SK-N-SH (cell line): ENCODE data around the gene FAM53A. TPM values are rescaled to one million over a fixed set of nuclear protein-coding genes. Genes with fewer than 3 reads are reported as not detected.

ENCODE experiments used
- CTCF ChIA-PET: fragments of 300-600, 350-600 bp; formaldehyde crosslinking; extraction: SDS; loops from one replicate; lab custom pipeline; 2021; lab: Yijun Ruan, JAX
- POLR2A ChIA-PET: fragments of 350-600 bp; sonication (Branson Sonifier 250); formaldehyde crosslinking; extraction: SDS; loops from one replicate; lab custom pipeline; 2020; ENCODE audit warnings: antibody characterized with exemption, inconsistent platforms; lab: Yijun Ruan, JAX
- DNase-seq: peaks from one replicate; pipeline ENCODE4 v3.0.0; 2012
- H2AFZ ChIP-seq: fragments of 200-600 bp; sonication (generic); 2 replicates; pipeline ENCODE4 v1.8.1; 2016; ENCODE audit warnings: antibody characterized with exemption, mild to moderate bottlenecking, low read depth
- H3F3A ChIP-seq: fragments of 200-600 bp; sonication (generic); replicated peaks from 2 replicates; pipeline ENCODE3; 2016; ENCODE audit warnings: antibody characterized with exemption, mild to moderate bottlenecking; ENCODE audit not compliant: insufficient read depth
- H3K27ac ChIP-seq, 2 experiments: fragments of 200-500 bp in 1 of 2; fragments of 200-600 bp in 1 of 2; sonication (Bioruptor generic) in 1 of 2; sonication (generic), shearing (Covaris generic) in 1 of 2; 2 replicates each; pipeline versions ENCODE4 v1.5.1 to v1.6.1; 2014 to 2016; ENCODE audit warnings: low read depth in 2 of 2, inconsistent platforms in 1 of 2, low read length in 1 of 2, mild to moderate bottlenecking in 1 of 2, mixed read lengths in 1 of 2
- H3K27me3 ChIP-seq: fragments of 200-600 bp; sonication (generic), shearing (Covaris generic); 2 replicates; pipeline ENCODE4 v1.6.1; 2016; ENCODE audit warnings: mixed run types; ENCODE audit not compliant: insufficient read depth
- H3K36me3 ChIP-seq, 2 experiments: fragments of 200-500 bp in 1 of 2; fragments of 200-600 bp in 1 of 2; sonication (Bioruptor generic) in 1 of 2; sonication (generic) in 1 of 2; replicated peaks in 1 of 2; 2 replicates each; pipeline versions ENCODE3 to v1.5.1; 2014 to 2016; ENCODE audit warnings: low read length in 1 of 2, mild to moderate bottlenecking in 1 of 2; ENCODE audit not compliant: insufficient read depth in 2 of 2, control insufficient read depth in 1 of 2
- H3K4me1 ChIP-seq, 2 experiments: fragments of 200-500 bp in 1 of 2; fragments of 200-600 bp in 1 of 2; sonication (Bioruptor generic) in 1 of 2; sonication (generic), shearing (Covaris generic) in 1 of 2; 2 replicates each; pipeline versions ENCODE4 v1.5.1 to v1.6.1; 2014 to 2016; ENCODE audit warnings: low read depth in 1 of 2, low read length in 1 of 2, mixed run types in 1 of 2; ENCODE audit not compliant: insufficient read depth in 2 of 2, control insufficient read depth in 1 of 2
- H3K4me2 ChIP-seq: fragments of 200-600 bp; sonication (generic), shearing (Covaris generic); 2 replicates; pipeline ENCODE4 v1.6.1; 2017; ENCODE audit warnings: mixed run types
- H3K4me3 ChIP-seq, 2 experiments: fragments of 200-500 bp in 1 of 2; fragments of 200-600 bp in 1 of 2; sonication (Bioruptor generic) in 1 of 2; sonication (generic), shearing (Covaris generic) in 1 of 2; 2 replicates each; pipeline versions ENCODE4 v1.5.1 to v1.8.1; 2014 to 2016; ENCODE audit warnings: low read depth in 2 of 2, inconsistent platforms in 1 of 2, low read length in 1 of 2, mild to moderate bottlenecking in 1 of 2, mixed read lengths in 1 of 2, moderate library complexity in 1 of 2
- H3K79me2 ChIP-seq: fragments of 200-600 bp; sonication (generic); 2 replicates; pipeline ENCODE4 v1.8.1; 2017; ENCODE audit warnings: mild to moderate bottlenecking; ENCODE audit not compliant: insufficient read depth
- H3K9ac ChIP-seq: fragments of 200-600 bp; sonication (generic); 2 replicates; pipeline ENCODE4 v1.6.1; 2017; ENCODE audit warnings: mixed run types
- H3K9me2 ChIP-seq: fragments of 200-600 bp; sonication (generic); 2 replicates; pipeline ENCODE4 v1.6.1; 2017; ENCODE audit warnings: mixed run types
- H3K9me3 ChIP-seq: fragments of 200-600 bp; sonication (generic); 2 replicates; pipeline ENCODE4 v1.6.1; 2017; ENCODE audit warnings: mixed run types, mild to moderate bottlenecking, moderate library complexity
- H4K20me1 ChIP-seq: fragments of 200-600 bp; sonication (generic); 2 replicates; pipeline ENCODE4 v1.6.1; 2017; ENCODE audit warnings: mild to moderate bottlenecking, mixed run types; ENCODE audit not compliant: insufficient read depth
- FOXJ3 ChIP-seq: sonication (generic); formaldehyde crosslinking; IDR thresholded peaks from 2 replicates; pipeline ENCODE4 v1.5.1; 2020; ENCODE audit warnings: mild to moderate bottlenecking, missing genetic modification reagents
- GABPA ChIP-seq: IDR thresholded peaks from 2 replicates; pipeline ENCODE4 v1.4.0; 2012; ENCODE audit warnings: low read depth, mild to moderate bottlenecking
- JUND ChIP-seq: IDR thresholded peaks from 2 replicates; pipeline ENCODE4 v1.4.0; 2012
- MXI1 ChIP-seq: IDR thresholded peaks from 2 replicates; pipeline ENCODE4 v1.6.1; 2012; ENCODE audit warnings: mild to moderate bottlenecking, low read depth, low read length, improper control_type of control experiment
- NRF1 ChIP-seq: IDR thresholded peaks from 2 replicates; pipeline ENCODE4 v1.6.1; 2012; ENCODE audit warnings: low read depth, mild to moderate bottlenecking, low read length
- SIN3A ChIP-seq: IDR thresholded peaks from 2 replicates; pipeline ENCODE4 v1.6.1; 2012; ENCODE audit warnings: low read depth, mild to moderate bottlenecking, low read length, moderate library complexity, borderline replicate concordance
- SMC3 ChIP-seq: IDR thresholded peaks from 2 replicates; pipeline ENCODE4 v1.6.1; 2012; ENCODE audit warnings: low read depth, low read length, improper control_type of control experiment
- TEAD4 ChIP-seq: IDR thresholded peaks from 2 replicates; pipeline ENCODE4 v1.4.0; 2012; ENCODE audit warnings: mild to moderate bottlenecking, borderline replicate concordance; ENCODE audit not compliant: insufficient read depth
- YY1 ChIP-seq: IDR thresholded peaks from 2 replicates; pipeline ENCODE4 v1.4.0; 2012; ENCODE audit warnings: low read depth, mild to moderate bottlenecking
- WGBS: methylation state at CpG from one replicate; pipeline ENCODE4 v1.1.6; 2017; ENCODE audit warnings: low lambda C conversion rate; 5-methylcytosine and 5-hydroxymethylcytosine counted together
- polyA plus RNA-seq, 3 experiments: library from polyadenylated mRNA; depleted of rRNA; stranded (reverse); fragments of >200 nt; gene quantifications; 2 replicates each; pipeline ENCODE4 v1.2.3, GENCODE V29; 2012
- TF ChIP-seq, protein P1 (sequence below): IDR thresholded peaks from 2 replicates; pipeline ENCODE4 v1.6.1; 2012; ENCODE audit warnings: mild to moderate bottlenecking, low read depth, low read length, moderate library complexity
- TF ChIP-seq, protein P2 (sequence below): fragments of 150-350 bp; IDR thresholded peaks from 2 replicates; pipeline ENCODE4 v1.6.1; 2017; ENCODE audit warnings: antibody characterized with exemption, low read length, low read depth, borderline replicate concordance
- TF ChIP-seq, protein P3 (sequence below): IDR thresholded peaks from 2 replicates; pipeline ENCODE4; 2012
- TF ChIP-seq, protein P4 (sequence below): fragments of 150-350 bp; IDR thresholded peaks from 2 replicates; pipeline ENCODE4 v1.6.1; 2016; ENCODE audit warnings: mild to moderate bottlenecking, low read depth, low read length

Gene FAM53A
- polyA plus RNA-seq, 1 of the 3 experiments (the other 2 are of a cell fraction): 7.6 TPM

DNA sequence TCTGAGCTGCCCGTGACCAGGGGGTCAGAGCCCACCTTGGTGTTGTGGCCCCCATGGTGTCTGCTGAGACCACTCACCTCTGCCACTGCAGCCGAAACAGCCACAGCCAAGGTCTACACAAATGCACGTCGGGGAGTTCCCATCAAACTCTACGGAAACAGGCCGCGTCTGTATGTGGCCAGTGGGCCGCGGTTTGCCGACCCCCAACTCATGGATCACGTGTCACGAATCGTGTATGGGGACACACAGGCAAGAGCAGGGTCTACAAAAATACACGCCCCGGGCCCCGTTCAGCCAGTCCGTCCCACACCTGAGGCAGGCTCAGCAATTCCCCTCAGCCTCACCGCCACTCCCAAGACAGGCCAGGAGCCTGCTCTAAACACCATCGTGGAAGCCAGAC is 53.8 kb downstream of the FAM53A start:
- no peaks in the 10 kb centered on the region for H4K20me1 ChIP-seq
- H3K9ac ChIP-seq: no peak overlapping the region
- H3F3A ChIP-seq: peaks cover 4% of the 10 kb centered on the region
- no peak for DNase-seq
- no peaks in the 10 kb centered on the region for H3K27me3 ChIP-seq
- no peaks in the 10 kb centered on the region for H3K9me2 ChIP-seq
- H2AFZ ChIP-seq: no peak overlapping the region
- H3K4me2 ChIP-seq: no peak overlapping the region
- 74% methylated on average over 9 of the region's 19 CpGs for WGBS
- no peak overlapping the region for H3K27ac ChIP-seq
- no peaks in the 10 kb centered on the region for H3K9me3 ChIP-seq
- no peak overlapping the region for H3K4me3 ChIP-seq
- no peak for TF ChIP-seq MXI1
- CTCF ChIA-PET: interaction anchor here (0.9 to 4.1 kb wide), 20 partner anchors 8 to 955 kb away, joined by 3 to 98 read pairs (median 5); partner anchors contain the start of gene CTBP1
- no peaks in the 10 kb centered on the region for H3K36me3 ChIP-seq
- POLR2A ChIA-PET: no interaction called here
- no peaks in the 10 kb centered on the region; a peak in 1 of 4 replicates for H3K4me1 ChIP-seq
- H3K79me2 ChIP-seq: no peaks in the 10 kb centered on the region

DNA sequence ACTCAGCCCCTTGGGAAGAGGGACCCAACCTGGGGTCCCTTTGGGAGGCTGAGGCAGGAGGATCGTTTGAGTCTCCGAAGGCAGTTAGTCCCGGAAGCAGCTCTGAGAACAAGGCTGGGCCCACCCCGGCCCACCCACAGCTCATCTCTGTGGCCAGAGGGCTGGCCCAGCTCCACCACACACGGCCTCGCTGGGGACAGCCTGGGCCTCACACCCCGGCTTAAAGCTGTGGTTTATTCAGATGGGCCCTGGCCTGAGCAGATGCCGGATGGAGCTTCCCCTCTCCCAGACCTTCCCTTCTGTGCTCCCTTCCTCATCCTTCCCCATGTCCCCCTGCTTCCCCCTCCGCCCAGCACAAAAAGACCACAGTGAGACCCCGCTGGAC is 54.4 kb downstream of the FAM53A start:
- H3K9ac ChIP-seq: no peak overlapping the region
- no peak overlapping the region for H3K27ac ChIP-seq
- H2AFZ ChIP-seq: no peak overlapping the region
- no peaks in the 10 kb centered on the region for H3K27me3 ChIP-seq
- H4K20me1 ChIP-seq: no peaks in the 10 kb centered on the region
- no peaks in the 10 kb centered on the region; a peak in 1 of 4 replicates for H3K4me1 ChIP-seq
- DNase-seq: no peak
- no peaks in the 10 kb centered on the region for H3K79me2 ChIP-seq
- ChIA-PET POLR2A (no interaction called here), CTCF (interaction anchor here (0.6 to 4.1 kb wide), 62 partner anchors 8 to 955 kb away, joined by 3 to 98 read pairs (median 4); partner anchors contain the start of gene CTBP1)
- TF ChIP-seq GABPA (no peak), MXI1 (no peak), YY1 (no peak), SMC3 (no peak), FOXJ3 (CRISPR knock-in tag) (no peak), JUND (no peak), TEAD4 (no peak), SIN3A (no peak), NRF1 (no peak)
- TF ChIP-seq, protein P1, sequence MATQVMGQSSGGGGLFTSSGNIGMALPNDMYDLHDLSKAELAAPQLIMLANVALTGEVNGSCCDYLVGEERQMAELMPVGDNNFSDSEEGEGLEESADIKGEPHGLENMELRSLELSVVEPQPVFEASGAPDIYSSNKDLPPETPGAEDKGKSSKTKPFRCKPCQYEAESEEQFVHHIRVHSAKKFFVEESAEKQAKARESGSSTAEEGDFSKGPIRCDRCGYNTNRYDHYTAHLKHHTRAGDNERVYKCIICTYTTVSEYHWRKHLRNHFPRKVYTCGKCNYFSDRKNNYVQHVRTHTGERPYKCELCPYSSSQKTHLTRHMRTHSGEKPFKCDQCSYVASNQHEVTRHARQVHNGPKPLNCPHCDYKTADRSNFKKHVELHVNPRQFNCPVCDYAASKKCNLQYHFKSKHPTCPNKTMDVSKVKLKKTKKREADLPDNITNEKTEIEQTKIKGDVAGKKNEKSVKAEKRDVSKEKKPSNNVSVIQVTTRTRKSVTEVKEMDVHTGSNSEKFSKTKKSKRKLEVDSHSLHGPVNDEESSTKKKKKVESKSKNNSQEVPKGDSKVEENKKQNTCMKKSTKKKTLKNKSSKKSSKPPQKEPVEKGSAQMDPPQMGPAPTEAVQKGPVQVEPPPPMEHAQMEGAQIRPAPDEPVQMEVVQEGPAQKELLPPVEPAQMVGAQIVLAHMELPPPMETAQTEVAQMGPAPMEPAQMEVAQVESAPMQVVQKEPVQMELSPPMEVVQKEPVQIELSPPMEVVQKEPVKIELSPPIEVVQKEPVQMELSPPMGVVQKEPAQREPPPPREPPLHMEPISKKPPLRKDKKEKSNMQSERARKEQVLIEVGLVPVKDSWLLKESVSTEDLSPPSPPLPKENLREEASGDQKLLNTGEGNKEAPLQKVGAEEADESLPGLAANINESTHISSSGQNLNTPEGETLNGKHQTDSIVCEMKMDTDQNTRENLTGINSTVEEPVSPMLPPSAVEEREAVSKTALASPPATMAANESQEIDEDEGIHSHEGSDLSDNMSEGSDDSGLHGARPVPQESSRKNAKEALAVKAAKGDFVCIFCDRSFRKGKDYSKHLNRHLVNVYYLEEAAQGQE: no peak
- TF ChIP-seq, protein P2, sequence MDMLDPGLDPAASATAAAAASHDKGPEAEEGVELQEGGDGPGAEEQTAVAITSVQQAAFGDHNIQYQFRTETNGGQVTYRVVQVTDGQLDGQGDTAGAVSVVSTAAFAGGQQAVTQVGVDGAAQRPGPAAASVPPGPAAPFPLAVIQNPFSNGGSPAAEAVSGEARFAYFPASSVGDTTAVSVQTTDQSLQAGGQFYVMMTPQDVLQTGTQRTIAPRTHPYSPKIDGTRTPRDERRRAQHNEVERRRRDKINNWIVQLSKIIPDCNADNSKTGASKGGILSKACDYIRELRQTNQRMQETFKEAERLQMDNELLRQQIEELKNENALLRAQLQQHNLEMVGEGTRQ: no peak
- TF ChIP-seq, protein P3, sequence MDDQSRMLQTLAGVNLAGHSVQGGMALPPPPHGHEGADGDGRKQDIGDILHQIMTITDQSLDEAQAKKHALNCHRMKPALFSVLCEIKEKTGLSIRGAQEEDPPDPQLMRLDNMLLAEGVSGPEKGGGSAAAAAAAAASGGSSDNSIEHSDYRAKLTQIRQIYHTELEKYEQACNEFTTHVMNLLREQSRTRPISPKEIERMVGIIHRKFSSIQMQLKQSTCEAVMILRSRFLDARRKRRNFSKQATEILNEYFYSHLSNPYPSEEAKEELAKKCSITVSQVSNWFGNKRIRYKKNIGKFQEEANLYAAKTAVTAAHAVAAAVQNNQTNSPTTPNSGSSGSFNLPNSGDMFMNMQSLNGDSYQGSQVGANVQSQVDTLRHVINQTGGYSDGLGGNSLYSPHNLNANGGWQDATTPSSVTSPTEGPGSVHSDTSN: no peak
- TF ChIP-seq, protein P4, sequence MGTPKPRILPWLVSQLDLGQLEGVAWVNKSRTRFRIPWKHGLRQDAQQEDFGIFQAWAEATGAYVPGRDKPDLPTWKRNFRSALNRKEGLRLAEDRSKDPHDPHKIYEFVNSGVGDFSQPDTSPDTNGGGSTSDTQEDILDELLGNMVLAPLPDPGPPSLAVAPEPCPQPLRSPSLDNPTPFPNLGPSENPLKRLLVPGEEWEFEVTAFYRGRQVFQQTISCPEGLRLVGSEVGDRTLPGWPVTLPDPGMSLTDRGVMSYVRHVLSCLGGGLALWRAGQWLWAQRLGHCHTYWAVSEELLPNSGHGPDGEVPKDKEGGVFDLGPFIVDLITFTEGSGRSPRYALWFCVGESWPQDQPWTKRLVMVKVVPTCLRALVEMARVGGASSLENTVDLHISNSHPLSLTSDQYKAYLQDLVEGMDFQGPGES: no peak
- peaks cover 4% of the 10 kb centered on the region for H3F3A ChIP-seq
- H3K9me2 ChIP-seq: no peaks in the 10 kb centered on the region
- H3K4me2 ChIP-seq: no peak overlapping the region
- no peaks in the 10 kb centered on the region for H3K9me3 ChIP-seq
- H3K4me3 ChIP-seq: no peak overlapping the region
- H3K36me3 ChIP-seq: no peaks in the 10 kb centered on the region
- 69% methylated on average over 3 of the region's 10 CpGs for WGBS
